Liver (tissue), 9 donors: ENCODE data around the gene RELT. TPM values are rescaled to one million over a fixed set of nuclear protein-coding genes. Genes with fewer than 3 reads are reported as not detected.
A peak's percentile ranks its signal among the peaks of the same experiment; 100 is the strongest.

ENCODE experiments used
- DNase-seq: peaks from one replicate; pipeline ENCODE4 v3.0.0-alpha.2; 2017; ENCODE audit warnings: low spot score
- H3K27ac ChIP-seq, 2 donors: one replicate each; pipeline ENCODE4 v1.7.0; 2013; ENCODE audit warnings: inconsistent platforms in 2 of 2, low read length in 2 of 2, control low read depth in 1 of 2, low read depth in 1 of 2, mild to moderate bottlenecking in 1 of 2
- H3K27me3 ChIP-seq, 4 donors: one replicate each; pipeline versions ENCODE4 v1.6.1 to v1.7.0; 2013; ENCODE audit warnings: low read length in 3 of 4, inconsistent platforms in 1 of 4, mild to moderate bottlenecking in 1 of 4, moderate library complexity in 1 of 4; ENCODE audit not compliant: control insufficient read depth in 4 of 4, insufficient read depth in 4 of 4
- H3K36me3 ChIP-seq, 4 donors: one replicate each; pipeline versions ENCODE4 v1.6.1 to v1.7.0; 2013; ENCODE audit warnings: low read length in 3 of 4, mild to moderate bottlenecking in 3 of 4, low read depth in 1 of 4, moderate library complexity in 1 of 4; ENCODE audit not compliant: control insufficient read depth in 4 of 4, insufficient read depth in 3 of 4
- H3K4me1 ChIP-seq, 4 donors: one replicate each; pipeline versions ENCODE4 v1.6.1 to v1.7.0; 2013; ENCODE audit warnings: low read length in 3 of 4, mild to moderate bottlenecking in 3 of 4, moderate library complexity in 1 of 4; ENCODE audit not compliant: control insufficient read depth in 4 of 4, insufficient read depth in 4 of 4
- H3K4me3 ChIP-seq, 3 donors: one replicate each; pipeline versions ENCODE4 v1.6.1 to v1.7.0; 2013; ENCODE audit warnings: low read length in 3 of 3, control low read depth in 1 of 3, low read depth in 1 of 3, mild to moderate bottlenecking in 1 of 3
- H3K9ac ChIP-seq, 2 donors: one replicate each; pipeline ENCODE4 v1.7.0; 2013; ENCODE audit warnings: low read length in 2 of 2, mild to moderate bottlenecking in 2 of 2, moderate library complexity in 2 of 2, control low read depth in 1 of 2, low read depth in 1 of 2
- H3K9me3 ChIP-seq, 4 donors: one replicate each; pipeline versions ENCODE4 v1.6.1 to v1.7.0; 2013; ENCODE audit warnings: low read length in 3 of 4; ENCODE audit not compliant: control insufficient read depth in 4 of 4
- EGR1 ChIP-seq, 2 donors: IDR thresholded peaks; 2 replicates each; pipeline ENCODE4 v1.6.1; 2016 to 2018; ENCODE audit warnings: antibody characterized with exemption in 2 of 2, low read depth in 2 of 2
- FOXA1 ChIP-seq: IDR thresholded peaks from 2 replicates; pipeline ENCODE4 v1.6.1; 2016; ENCODE audit warnings: antibody characterized with exemption
- FOXA2 ChIP-seq: IDR thresholded peaks from 2 replicates; pipeline ENCODE4 v1.6.1; 2016; ENCODE audit warnings: antibody characterized with exemption
- GABPA ChIP-seq, 2 donors: IDR thresholded peaks in 1 of 2; conservative IDR thresholded peaks in 1 of 2; 2 replicates each; pipeline ENCODE4 v1.6.1; 2016; ENCODE audit warnings: antibody characterized with exemption in 2 of 2, mild to moderate bottlenecking in 1 of 2, moderate library complexity in 1 of 2
- HNF4A ChIP-seq, 2 donors: conservative IDR thresholded peaks; 2 replicates each; pipeline ENCODE4 v1.6.1; 2016; ENCODE audit warnings: antibody characterized with exemption in 2 of 2, mild to moderate bottlenecking in 2 of 2
- HNF4G ChIP-seq: IDR thresholded peaks from 2 replicates; pipeline ENCODE4 v1.6.1; 2016; ENCODE audit warnings: antibody characterized with exemption
- JUND ChIP-seq, 2 donors: IDR thresholded peaks; 2 replicates each; pipeline ENCODE4 v1.6.1; 2016; ENCODE audit warnings: antibody characterized with exemption in 2 of 2
- NR2F2 ChIP-seq: IDR thresholded peaks from 2 replicates; pipeline ENCODE4 v1.6.1; 2016; ENCODE audit warnings: antibody characterized with exemption
- RAD21 ChIP-seq, 2 donors: IDR thresholded peaks; 2 replicates each; pipeline ENCODE4 v1.6.1; 2016; ENCODE audit warnings: antibody characterized with exemption in 2 of 2, mild to moderate bottlenecking in 2 of 2
- RXRA ChIP-seq, 2 donors: IDR thresholded peaks; 2 replicates each; pipeline ENCODE4 v1.6.1; 2017 to 2018; ENCODE audit warnings: antibody characterized with exemption in 2 of 2, mild to moderate bottlenecking in 1 of 2
- SP1 ChIP-seq: IDR thresholded peaks from 2 replicates; pipeline ENCODE4 v1.6.1; 2018; ENCODE audit warnings: antibody characterized with exemption, mild to moderate bottlenecking
- YY1 ChIP-seq: IDR thresholded peaks from 2 replicates; pipeline ENCODE4 v1.6.1; 2016; ENCODE audit warnings: antibody characterized with exemption, mild to moderate bottlenecking
- WGBS: extraction: QIAGEN DNeasy Blood & Tissue Kit; methylation state at CpG from one replicate; pipeline ENCODE4 v1.1.7; 2013; 5-methylcytosine and 5-hydroxymethylcytosine counted together
- polyA plus RNA-seq, 2 donors: library from polyadenylated mRNA; stranded (reverse) in 1 of 2; unstranded in 1 of 2; fragments of 200-250 nt in 1 of 2; fragments of >200 nt in 1 of 2; fragmentation: Nextera tagmentation in 1 of 2; extraction: Ambion mirVana in 1 of 2; gene quantifications; one replicate each; pipeline versions ENCODE4 v1.2.1 to v1.2.3, GENCODE V29; 2013 to 2015
- total RNA-seq, 2 donors: library from RNA; depleted of rRNA; stranded (reverse); fragments of >200 nt; gene quantifications; one replicate each; pipeline ENCODE4 v1.2.3, GENCODE V29; 2014
- TF ChIP-seq, protein P1 (sequence below): fragments of 150-350 bp; IDR thresholded peaks from 2 replicates; pipeline ENCODE4 v1.5.1; 2017; ENCODE audit warnings: improper control_type of control experiment, low read depth, low read length; ENCODE audit not compliant: missing input control
- TF ChIP-seq, protein P2 (sequence below): IDR thresholded peaks from 2 replicates; pipeline ENCODE4 v1.6.1; 2016; ENCODE audit warnings: antibody characterized with exemption, mild to moderate bottlenecking
- TF ChIP-seq, protein P3 (sequence below): IDR thresholded peaks from 2 replicates; pipeline ENCODE4 v1.6.1; 2016; ENCODE audit warnings: antibody characterized with exemption
- donor health status: healthy.
- donor health status: healthy.
- donor health status: healthy.
- donor health status: healthy.
- donor health status: healthy.

The RELT gene
- total and polyA plus RNA-seq, 4 donors: 0.21 to 8.0 (median 2.3) TPM

DNA sequence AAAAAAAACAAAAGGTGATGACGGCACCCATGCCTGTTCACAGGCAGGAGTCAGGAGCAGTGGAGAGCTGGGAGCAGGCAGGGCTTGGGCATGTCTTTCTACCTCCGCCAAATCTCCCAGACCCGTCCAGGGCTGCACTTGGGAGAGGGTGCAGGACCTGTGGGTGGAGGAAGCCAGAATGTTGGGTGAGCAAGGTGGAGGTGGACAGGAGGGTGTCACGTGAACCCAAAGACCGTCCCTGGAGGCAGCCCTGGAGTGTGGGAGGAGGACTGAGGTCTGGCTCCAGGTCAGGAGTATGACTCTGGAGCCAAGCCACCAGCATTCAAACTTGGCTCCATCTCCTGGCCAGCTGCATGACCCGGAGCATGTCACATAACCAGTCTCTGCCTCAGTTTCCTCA, 26.6 kb upstream of the RELT start:
- H3K27me3 ChIP-seq: no peaks in the 10 kb centered on the region
- H3K4me1 ChIP-seq: peaks cover 0 to 3% (median 1%) of the 10 kb centered on the region in 4 donors
- H3K27ac ChIP-seq: no peak overlapping the region
- TF ChIP-seq FOXA2: no peak
- no peak for TF ChIP-seq YY1
- no peak for TF ChIP-seq RAD21 (IDR thresholded peaks at IDR 0.05)
- no peaks in the 10 kb centered on the region for H3K9me3 ChIP-seq
- no peak overlapping the region for H3K9ac ChIP-seq
- H3K36me3 ChIP-seq: no peaks in the 10 kb centered on the region
- 74% methylated on average over 6 of the region's 6 CpGs for WGBS
- no peak overlapping the region for H3K4me3 ChIP-seq
- no peak for DNase-seq

DNA sequence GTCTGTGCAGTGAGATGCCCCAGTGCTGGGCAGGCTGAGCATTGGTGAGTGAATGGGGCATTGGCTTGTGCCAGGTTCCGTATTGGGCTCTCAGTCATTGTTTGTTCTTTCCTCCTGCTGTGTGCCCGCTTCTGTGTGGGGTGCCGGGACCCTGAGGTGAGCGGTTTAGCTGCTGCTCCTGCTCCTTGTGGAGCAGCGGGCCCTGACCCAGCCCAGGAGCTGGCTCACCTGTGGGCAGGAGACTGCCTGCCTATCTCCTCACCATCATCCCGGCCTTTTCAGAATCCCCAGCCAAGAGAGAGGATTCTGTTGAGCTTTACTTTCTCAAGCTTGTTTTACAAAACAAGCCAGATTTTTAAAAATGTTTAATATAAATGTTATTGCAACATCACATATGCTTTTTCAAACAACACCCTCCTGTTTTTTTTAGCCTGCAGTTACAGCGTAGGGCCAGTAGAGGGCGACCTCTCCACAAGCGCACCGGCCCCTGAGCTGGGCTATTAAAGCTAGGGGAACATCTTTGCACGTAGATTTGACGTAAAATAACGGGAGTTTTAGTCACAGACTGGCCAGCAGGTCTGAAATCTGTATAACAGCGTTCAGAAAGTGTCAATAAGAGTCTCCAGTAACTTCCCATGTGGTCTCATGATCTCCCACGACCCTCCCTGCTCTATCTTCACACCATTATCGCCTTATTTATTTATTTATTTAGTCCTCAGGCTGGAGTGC, 25.1 kb upstream of the RELT start:
- Histone ChIP-seq H3K9ac (no peak overlapping the region), H3K4me3 (no peak overlapping the region), H3K4me1 (peaks cover 0 to 3% (median 1%) of the 10 kb centered on the region in 4 donors), H3K36me3 (no peaks in the 10 kb centered on the region), H3K27me3 (no peaks in the 10 kb centered on the region), H3K9me3 (no peaks in the 10 kb centered on the region), H3K27ac (no peak overlapping the region)
- peak; percentile 57 for DNase-seq
- WGBS: 25% methylated on average over 16 of the region's 16 CpGs
- peak; percentile 92 for TF ChIP-seq RAD21 (IDR thresholded peaks at IDR 0.05)
- TF ChIP-seq, protein P1, sequence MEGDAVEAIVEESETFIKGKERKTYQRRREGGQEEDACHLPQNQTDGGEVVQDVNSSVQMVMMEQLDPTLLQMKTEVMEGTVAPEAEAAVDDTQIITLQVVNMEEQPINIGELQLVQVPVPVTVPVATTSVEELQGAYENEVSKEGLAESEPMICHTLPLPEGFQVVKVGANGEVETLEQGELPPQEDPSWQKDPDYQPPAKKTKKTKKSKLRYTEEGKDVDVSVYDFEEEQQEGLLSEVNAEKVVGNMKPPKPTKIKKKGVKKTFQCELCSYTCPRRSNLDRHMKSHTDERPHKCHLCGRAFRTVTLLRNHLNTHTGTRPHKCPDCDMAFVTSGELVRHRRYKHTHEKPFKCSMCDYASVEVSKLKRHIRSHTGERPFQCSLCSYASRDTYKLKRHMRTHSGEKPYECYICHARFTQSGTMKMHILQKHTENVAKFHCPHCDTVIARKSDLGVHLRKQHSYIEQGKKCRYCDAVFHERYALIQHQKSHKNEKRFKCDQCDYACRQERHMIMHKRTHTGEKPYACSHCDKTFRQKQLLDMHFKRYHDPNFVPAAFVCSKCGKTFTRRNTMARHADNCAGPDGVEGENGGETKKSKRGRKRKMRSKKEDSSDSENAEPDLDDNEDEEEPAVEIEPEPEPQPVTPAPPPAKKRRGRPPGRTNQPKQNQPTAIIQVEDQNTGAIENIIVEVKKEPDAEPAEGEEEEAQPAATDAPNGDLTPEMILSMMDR: peak; percentile 98
- TF ChIP-seq YY1: no peak

DNA sequence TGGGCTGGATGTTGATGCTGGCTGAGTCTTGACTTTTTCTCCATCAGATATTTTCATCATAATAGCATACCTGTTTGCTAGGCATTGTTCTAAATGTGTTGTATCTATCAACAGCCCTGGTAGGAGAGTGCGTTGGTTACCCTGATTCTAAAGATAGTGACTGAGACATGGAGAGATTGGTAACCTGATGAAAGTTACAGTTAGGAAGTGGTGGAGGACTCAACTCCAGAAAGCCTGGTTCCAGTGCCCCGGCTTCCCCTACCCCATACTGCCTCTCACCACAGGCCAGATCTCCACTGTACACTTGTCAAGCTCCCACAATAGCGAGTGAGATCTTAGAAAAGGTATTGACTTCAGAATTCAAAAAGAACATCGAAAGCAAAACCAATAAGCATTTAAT, 22.8 kb upstream of the RELT start:
- no peak overlapping the region for H3K27ac ChIP-seq
- H3K9ac ChIP-seq: no peak overlapping the region
- 86% methylated on average over 4 of the region's 4 CpGs for WGBS
- no peaks in the 10 kb centered on the region for H3K9me3 ChIP-seq
- no peak for DNase-seq
- no peaks in the 10 kb centered on the region for H3K36me3 ChIP-seq
- H3K27me3 ChIP-seq: no peaks in the 10 kb centered on the region
- no peak overlapping the region for H3K4me3 ChIP-seq
- H3K4me1 ChIP-seq: peaks cover 0 to 3% (median 1%) of the 10 kb centered on the region in 4 donors
- TF ChIP-seq, protein P1: no peak
- no peak for TF ChIP-seq GABPA (IDR thresholded peaks at IDR 0.05 in 1 of 2, conservative IDR thresholded peaks at IDR 0.05 in 1 of 2)
- TF ChIP-seq, protein P2, sequence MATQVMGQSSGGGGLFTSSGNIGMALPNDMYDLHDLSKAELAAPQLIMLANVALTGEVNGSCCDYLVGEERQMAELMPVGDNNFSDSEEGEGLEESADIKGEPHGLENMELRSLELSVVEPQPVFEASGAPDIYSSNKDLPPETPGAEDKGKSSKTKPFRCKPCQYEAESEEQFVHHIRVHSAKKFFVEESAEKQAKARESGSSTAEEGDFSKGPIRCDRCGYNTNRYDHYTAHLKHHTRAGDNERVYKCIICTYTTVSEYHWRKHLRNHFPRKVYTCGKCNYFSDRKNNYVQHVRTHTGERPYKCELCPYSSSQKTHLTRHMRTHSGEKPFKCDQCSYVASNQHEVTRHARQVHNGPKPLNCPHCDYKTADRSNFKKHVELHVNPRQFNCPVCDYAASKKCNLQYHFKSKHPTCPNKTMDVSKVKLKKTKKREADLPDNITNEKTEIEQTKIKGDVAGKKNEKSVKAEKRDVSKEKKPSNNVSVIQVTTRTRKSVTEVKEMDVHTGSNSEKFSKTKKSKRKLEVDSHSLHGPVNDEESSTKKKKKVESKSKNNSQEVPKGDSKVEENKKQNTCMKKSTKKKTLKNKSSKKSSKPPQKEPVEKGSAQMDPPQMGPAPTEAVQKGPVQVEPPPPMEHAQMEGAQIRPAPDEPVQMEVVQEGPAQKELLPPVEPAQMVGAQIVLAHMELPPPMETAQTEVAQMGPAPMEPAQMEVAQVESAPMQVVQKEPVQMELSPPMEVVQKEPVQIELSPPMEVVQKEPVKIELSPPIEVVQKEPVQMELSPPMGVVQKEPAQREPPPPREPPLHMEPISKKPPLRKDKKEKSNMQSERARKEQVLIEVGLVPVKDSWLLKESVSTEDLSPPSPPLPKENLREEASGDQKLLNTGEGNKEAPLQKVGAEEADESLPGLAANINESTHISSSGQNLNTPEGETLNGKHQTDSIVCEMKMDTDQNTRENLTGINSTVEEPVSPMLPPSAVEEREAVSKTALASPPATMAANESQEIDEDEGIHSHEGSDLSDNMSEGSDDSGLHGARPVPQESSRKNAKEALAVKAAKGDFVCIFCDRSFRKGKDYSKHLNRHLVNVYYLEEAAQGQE: no peak
- no peak for TF ChIP-seq HNF4A (conservative IDR thresholded peaks at IDR 0.05)
- no peak for TF ChIP-seq YY1
- no peak for TF ChIP-seq RAD21 (IDR thresholded peaks at IDR 0.05)
- TF ChIP-seq HNF4G: no peak
- TF ChIP-seq EGR1 (IDR thresholded peaks at IDR 0.05; ENCODE audit: low read depth in 2 of 2): no peak
- TF ChIP-seq JUND (IDR thresholded peaks at IDR 0.05): no peak
- TF ChIP-seq FOXA2: no peak
- no peak for TF ChIP-seq SP1
- no peak for TF ChIP-seq FOXA1
- TF ChIP-seq NR2F2: no peak
- no peak for TF ChIP-seq RXRA (IDR thresholded peaks at IDR 0.05)
- TF ChIP-seq, protein P3, sequence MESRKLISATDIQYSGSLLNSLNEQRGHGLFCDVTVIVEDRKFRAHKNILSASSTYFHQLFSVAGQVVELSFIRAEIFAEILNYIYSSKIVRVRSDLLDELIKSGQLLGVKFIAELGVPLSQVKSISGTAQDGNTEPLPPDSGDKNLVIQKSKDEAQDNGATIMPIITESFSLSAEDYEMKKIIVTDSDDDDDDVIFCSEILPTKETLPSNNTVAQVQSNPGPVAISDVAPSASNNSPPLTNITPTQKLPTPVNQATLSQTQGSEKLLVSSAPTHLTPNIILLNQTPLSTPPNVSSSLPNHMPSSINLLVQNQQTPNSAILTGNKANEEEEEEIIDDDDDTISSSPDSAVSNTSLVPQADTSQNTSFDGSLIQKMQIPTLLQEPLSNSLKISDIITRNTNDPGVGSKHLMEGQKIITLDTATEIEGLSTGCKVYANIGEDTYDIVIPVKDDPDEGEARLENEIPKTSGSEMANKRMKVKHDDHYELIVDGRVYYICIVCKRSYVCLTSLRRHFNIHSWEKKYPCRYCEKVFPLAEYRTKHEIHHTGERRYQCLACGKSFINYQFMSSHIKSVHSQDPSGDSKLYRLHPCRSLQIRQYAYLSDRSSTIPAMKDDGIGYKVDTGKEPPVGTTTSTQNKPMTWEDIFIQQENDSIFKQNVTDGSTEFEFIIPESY: no peak
